DMS53 (cell line): Measurements from ENCODE around the gene POC1A.

ENCODE experiments used
- DNase-seq: peaks from one replicate; lab custom pipeline; 2025; lab: John Stamatoyannopoulos, UW

The POC1A gene

GRCh38 chr3:52154135-52155094 is at the start of gene POC1A:
TSS of gene POC1A (minus strand) at chr3:52154423. CDS start at chr3:52154372, 51 bp downstream.
- DNase-seq, result peak; percentile 93

- no peak for DNase-seq
Observed at GRCh38 chr3:52203701-52204100, 49.5 kb upstream of the POC1A start.

DNA sequence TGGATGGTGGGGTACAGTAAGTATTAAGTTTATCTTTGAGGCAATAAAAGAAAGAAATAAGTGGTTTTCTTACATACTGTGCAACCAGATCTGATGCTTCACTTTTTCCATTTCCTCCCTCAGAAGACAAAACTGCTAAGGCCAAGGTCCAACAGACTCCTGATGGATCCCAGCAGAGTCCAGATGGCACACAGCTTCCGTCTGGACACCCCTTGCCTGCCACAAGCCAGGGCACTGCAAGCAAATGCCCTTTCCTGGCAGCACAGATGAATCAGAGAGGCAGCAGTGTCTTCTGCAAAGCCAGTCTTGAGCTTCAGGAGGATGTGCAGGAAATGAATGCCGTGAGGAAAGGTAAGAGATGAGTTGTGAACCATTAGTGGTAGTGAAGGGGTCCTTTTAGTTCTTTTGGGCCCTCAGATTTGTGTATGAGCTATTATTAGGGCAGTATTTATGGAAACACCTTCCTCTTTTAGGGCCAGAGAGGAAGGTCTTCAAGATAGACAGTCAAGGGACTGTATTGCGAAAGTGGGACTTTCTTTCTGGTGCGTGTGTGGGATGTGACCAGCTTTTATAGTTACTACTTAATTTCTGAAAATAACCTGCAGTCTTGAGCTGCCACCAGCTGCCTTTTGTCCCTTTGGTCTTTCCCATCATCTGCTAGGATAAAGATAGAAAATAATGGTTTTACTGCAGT is 48.3 kb upstream of the POC1A start:
- no peak for DNase-seq

DNA sequence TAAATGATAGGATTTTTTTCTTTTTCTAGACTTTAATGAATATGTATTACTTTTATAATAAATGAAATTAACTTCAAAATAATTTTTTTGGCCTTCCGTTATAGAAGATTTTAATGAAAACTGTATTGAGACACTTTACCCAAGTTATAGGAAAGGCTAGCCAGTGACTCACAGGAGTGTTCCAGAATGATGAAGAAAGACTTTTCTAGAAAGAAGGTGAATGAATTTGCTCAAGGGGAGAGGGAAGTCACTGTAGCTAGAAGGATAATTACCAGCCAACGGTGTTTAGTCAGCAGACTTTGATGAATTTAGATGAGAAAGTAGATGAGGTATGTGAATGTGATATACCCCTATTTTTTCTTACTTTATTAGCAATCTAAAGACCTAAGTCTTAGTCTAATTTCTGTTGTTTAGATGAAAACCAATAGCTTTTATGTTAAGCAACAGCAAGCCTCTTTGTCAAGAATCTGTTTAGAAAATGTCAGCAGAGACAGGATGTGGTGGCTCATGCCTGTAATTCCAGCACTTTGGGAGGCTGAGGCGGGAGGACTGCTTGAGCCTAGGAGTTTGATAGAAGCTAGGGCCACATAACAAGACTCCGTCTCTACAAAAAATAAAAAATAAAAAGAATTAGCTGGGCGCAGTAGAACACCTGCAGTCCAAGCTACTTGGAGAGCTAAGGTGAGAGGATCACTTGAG is 46.9 kb upstream of the POC1A start:
- no peak for DNase-seq

- DNase-seq, result no peak
Observed at GRCh38 chr3:52198643-52199608, 44.7 kb upstream of the POC1A start.

- DNase-seq, result peak; percentile 84
Observed at GRCh38 chr3:52197842-52198625, 43.8 kb upstream of the POC1A start, which contains the start of gene ALAS1. TSS of gene ALAS1 (plus strand) at chr3:52198160. CDS start at chr3:52199242, 1,082 bp downstream.

DNA sequence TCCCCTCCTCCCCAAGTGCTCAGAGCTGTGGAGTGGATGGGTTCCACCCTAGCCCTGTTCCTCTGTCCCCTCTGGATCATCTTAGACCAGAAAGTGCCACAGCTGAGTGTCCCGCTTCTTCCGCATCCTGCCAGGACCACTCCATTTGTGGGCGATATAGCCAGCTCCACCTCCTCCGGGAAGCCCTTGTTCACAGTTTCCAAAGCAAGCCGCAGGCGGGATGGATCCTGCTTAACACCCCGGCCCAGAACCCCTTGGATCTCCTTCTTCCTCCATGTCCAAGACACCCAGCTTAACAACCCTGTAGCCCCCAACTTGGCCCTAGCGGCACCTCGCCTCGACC is 43.2 kb upstream of the POC1A start:
- no peak for DNase-seq

- peak; percentile 49 for DNase-seq
Observed at GRCh38 chr3:52196977-52197376, 42.8 kb upstream of the POC1A start.

- no peak for DNase-seq
Observed at GRCh38 chr3:52195823-52196331, 41.7 kb upstream of the POC1A start.

DNA sequence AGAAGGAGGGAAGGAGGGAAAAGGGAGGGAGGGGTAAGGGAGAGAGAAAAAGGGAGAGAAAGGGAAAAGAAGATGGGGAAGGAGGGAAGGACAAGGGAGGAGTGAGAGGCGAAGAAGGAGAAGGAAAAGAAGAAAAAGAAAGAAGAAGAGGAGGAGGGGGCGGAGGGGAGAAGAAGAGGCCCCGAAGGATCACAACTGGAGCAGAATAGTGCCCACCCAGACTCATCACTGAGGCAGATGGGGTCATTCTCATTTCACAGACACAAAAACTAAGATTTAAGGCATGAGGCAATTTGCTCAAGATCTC is 41.0 kb upstream of the POC1A start:
- DNase-seq, result no peak

- DNase-seq, result no peak
Observed at GRCh38 chr3:52194485-52195290, 40.5 kb upstream of the POC1A start.

GRCh38 chr3:52193065-52193464 is 38.8 kb upstream of the POC1A start:
- peak; percentile 50 for DNase-seq

GRCh38 chr3:52191663-52192062 is 37.4 kb upstream of the POC1A start:
- no peak for DNase-seq

- DNase-seq, result no peak
Observed at GRCh38 chr3:52190294-52191074, 36.3 kb upstream of the POC1A start.

- no peak for DNase-seq
Observed at GRCh38 chr3:52188556-52188955, 34.3 kb upstream of the POC1A start.

GRCh38 chr3:52186729-52187128 is 32.5 kb upstream of the POC1A start:
- DNase-seq, result no peak

GRCh38 chr3:52185837-52186236 is 31.6 kb upstream of the POC1A start:
- DNase-seq, result no peak

- no peak for DNase-seq
Observed at GRCh38 chr3:52185311-52185710, 31.1 kb upstream of the POC1A start.

- no peak for DNase-seq
Observed at GRCh38 chr3:52184690-52185089, 30.5 kb upstream of the POC1A start.
